NCI-H2029 (cell line): ENCODE measurements around the gene SNRPB.

Experiments used
- DNase-seq: peaks from one replicate; lab custom pipeline; 2025; lab: John Stamatoyannopoulos, UW

SNRPB gene

GRCh38 chr20:2429051-2429450 is 41.5 kb downstream of the SNRPB start:
- DNase-seq, result no peak

DNA sequence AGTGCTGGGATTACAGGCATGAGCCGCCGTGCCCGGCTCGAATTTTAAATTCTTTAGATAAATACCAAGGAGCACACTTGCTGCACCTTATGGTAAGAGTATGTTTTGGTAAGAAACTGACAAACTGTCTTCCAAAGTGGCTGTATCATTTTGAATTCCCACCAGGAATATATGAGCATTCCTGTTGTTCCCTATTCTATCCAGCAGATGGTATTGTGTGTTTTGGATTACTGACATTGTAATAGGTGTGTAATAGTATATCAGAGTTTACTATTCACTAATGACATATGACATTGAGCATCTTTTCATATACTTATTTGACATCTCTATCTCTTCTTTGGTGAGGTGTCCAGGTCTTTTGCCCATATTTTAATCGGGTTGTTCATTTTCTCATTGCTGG is 49.3 kb downstream of the SNRPB start:
- DNase-seq, result no peak

DNA sequence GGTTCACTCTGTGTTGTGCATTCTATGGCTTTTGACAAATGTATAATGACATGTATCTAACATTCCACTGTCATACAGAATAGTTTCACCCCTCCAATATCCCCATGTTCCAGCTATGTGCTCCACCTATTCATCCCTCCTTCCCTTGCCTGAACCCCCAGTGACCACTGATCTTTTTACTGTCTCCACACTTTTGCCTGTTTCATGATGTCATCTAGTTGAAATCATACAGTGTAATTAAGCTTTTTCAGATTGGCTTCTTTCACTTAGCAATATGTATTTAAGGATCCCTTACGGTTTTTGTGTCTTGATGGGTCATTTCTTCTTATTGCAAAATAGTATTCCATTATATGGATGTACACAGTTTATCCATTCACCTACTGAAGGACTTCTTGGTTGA is 50.1 kb downstream of the SNRPB start:
- DNase-seq, result no peak

GRCh38 chr20:2418388-2418787 is 52.2 kb downstream of the SNRPB start:
- DNase-seq, result no peak

- no peak for DNase-seq
These were observed 53.4 kb downstream of the SNRPB start for GRCh38 chr20:2417213-2417541.

DNA sequence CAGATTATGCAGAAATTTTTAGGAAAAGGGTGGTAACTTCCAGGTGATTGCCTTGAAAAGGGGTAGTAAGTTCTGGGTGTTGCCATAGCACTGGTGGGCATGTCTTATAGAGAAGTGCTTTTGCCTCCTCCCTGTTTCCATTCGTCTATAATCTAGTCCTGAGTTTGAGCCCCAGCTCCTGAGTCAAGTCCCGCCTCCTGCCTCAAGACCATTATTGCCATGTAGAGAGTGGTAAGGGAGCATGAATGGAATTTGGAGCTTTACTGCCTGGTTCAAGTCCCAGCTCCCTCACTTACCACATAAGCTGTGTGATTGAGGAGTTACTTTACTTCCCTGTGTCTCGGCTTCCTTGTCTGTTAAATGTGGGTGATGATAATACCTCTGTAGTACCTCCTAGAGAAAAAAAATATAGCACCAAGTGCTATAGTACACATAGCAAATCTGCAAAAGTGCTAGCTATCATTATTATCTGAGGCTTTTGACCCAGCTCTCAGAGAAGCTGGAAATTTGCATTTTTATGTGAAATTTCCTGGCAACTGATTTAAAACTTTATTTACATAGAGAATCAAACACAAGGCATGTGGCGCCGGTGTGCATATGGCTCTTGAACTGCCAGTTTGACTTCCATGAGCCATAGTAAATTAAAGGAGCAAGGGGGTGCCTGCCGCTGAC is 53.9 kb downstream of the SNRPB start:
- no peak for DNase-seq
